Umbilical cord (tissue), 2 donors: ENCODE measurements around the gene CCN2. TPM values are rescaled to one million over a fixed set of nuclear protein-coding genes. Genes with fewer than 3 reads are reported as not detected.
A peak's percentile ranks its signal among the peaks of the same experiment; 100 is the strongest.

Experiments used
- DNase-seq: peaks from one replicate; pipeline ENCODE4 v3.0.0-alpha.2; 2015; ENCODE audit warnings: low spot score
- total RNA-seq: library from RNA; depleted of rRNA; stranded (reverse); fragments of >200 nt; gene quantifications from one replicate; pipeline ENCODE4 v1.2.3, GENCODE V29; 2014; ENCODE audit warnings: low replicate concordance; ENCODE audit not compliant: insufficient read depth

CCN2 gene
- 376 TPM for total RNA-seq

- DNase-seq: peak; percentile 87
Observed at GRCh38 chr6:131950767-131951575, at the start of gene CCN2. Gene CCN2 (minus strand): TSS chr6:131951372. CDS start chr6:131951172, 200 bp downstream.

GRCh38 chr6:132000296-132000695 lies 49.1 kb upstream of the CCN2 start:
- no peak for DNase-seq

- no peak for DNase-seq
Observed at GRCh38 chr6:131999545-132000146, 48.5 kb upstream of the CCN2 start.

- peak; percentile 36 for DNase-seq
Observed at GRCh38 chr6:131998255-131998982, 47.2 kb upstream of the CCN2 start.

- no peak for DNase-seq
Observed at GRCh38 chr6:131997429-131998153, 46.4 kb upstream of the CCN2 start.

GRCh38 chr6:131995917-131996316 lies 44.7 kb upstream of the CCN2 start:
- peak; percentile 91 for DNase-seq

DNA sequence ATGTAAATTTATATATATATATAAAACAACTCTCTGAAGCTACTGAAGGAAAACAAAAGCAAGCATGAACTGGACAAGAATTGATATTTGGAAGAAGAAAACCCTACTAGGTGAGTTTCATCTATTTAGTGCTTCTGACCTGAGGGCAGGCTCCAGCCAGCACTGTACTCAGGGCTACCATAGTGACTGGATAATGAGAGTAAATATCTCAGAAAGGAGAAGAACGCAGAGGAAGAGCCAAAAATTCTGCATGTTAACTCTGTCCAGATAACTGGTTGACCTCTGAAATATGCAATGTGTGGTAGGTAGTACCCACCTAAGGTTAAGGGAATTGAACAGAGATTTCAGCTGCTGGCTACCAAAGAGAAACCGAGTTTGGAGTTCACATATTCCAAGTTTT lies 41.4 kb upstream of the CCN2 start:
- no peak for DNase-seq

- DNase-seq: no peak
Observed at GRCh38 chr6:131989036-131989435, 37.9 kb upstream of the CCN2 start.

- DNase-seq: no peak
Observed at GRCh38 chr6:131982740-131983259, 31.6 kb upstream of the CCN2 start.

DNA sequence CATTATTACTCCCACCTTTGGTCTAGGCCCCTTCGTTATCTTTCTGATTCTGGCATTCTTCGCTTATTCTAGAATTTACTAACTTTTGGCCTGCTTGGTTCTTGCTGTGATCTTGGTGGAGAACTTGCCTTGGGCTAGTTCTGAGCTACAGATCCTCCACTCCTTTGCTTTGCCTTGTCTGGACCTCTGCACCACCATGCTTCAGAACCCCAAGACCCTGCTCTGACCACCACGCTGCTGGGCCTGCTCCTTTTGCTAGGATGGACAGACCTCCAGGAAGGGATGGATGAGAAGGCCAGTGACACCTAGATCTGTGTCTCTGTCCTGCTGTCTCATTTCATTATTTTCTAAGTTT lies 30.4 kb upstream of the CCN2 start:
- DNase-seq: no peak

DNA sequence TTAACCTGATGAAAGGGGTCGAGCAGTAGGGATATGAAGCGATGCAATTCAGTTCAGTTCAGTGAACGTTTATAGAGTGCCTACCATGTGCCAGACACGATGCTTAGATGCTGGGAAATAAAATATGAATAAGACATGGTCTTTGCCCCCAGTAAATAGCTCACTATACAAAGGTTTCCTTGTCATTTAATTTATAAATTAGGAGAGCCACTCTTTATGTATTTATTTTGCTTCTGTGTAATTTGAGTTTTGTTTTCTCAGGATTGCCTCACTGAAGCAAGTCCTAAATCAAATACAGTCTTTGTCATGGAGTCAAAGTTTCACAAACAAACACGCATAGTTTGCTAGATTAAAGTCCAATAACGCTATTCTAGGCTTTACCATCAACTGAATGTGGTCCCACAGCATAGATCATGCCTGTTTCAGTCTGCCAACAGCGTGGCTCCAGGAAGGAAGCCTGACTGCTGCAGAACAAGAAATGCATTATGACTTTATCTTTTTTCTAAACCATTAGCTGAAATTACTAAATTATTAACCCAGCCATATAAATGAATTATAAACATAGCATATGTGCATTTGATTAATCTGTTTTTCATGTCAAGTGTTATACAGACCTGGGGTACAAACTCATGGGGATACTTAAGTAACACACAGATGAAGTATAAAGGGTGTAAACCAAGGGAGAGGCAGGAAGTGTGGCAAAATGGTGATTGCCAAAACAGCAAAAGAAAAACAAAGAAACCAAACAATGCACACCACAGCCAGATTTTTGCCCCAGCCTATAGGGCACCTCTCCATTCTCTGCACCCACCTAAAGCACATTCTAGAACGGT lies 29.8 kb upstream of the CCN2 start:
- no peak for DNase-seq

- DNase-seq: no peak
Observed at GRCh38 chr6:131980338-131980790, 29.2 kb upstream of the CCN2 start.

DNA sequence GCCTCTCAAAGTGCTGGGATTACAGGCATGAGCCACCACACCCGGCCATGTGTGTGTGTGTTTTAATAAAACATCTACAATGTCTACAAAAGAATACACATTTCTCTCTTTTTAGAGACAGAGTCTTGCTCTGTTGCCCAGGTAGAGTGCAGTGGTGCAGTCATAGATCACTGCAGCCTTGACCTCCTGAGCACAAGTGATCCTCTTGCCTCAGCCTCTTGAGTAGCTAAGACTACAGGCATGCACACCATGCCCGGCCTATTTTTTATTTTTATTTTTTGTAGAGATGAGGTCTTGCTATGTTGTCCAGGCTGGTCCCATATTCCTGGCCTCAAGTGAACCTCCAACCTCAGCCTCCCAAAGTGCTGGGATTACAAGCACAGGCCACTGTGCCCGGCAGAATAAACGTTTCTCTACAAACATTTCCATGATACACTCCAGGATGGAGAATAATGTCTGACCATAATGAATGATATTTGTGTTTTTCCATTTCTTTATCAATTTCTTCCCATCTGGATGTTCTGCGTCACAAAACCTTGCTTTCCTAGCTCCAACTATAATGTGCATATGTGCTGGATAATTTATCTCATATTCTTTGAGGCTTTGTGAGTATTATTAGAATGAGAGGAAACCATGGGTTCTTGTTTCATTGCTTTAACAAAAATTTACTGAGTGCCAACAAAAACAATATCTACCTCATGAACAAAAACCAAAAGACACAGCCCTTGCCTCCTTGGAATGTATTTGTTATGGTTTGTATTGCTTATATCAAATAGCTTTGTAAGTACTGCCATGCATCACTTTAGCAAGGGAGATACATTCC lies 28.6 kb upstream of the CCN2 start:
- DNase-seq: no peak

DNA sequence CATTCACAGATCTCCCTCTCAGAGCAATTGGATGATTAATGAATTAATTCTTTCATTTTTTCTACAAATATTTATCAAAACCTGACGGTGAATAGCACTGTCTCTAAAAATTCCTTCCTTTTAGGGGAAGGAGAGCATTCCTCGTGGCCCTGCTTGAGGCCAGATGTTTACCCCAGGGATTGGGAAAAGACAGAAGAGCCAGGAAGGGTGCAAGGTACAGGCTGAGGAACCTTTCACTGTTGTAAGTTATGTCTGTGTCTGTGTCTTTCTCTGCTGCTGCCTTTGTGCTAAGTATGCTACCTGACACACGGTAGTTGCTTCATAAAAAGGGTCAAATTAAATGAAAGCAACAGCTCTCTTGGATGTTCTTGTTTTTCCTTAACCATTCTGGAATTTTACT lies 27.4 kb upstream of the CCN2 start:
- DNase-seq: no peak

- peak; percentile 17 for DNase-seq
Observed at GRCh38 chr6:131976545-131977061, 25.4 kb upstream of the CCN2 start.

DNA sequence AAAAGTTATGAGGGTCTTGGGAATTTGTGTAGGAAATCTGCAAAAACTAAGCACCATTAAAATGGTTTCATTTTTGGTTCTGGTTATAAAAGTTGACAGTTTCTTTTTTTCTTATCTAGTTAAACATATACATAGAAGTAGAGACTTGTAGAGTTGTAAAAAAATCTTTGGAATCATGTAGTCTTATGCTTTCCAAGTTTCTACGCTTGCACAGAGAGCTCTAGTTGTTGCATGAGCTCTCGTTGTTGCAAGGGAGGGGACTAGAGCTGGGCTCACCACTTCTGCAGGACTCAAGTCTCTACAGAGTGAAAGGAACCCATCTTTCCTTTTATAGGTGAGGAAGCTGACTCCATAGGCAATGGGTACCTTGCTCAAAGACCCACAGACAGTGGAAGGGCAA lies 21.6 kb upstream of the CCN2 start:
- DNase-seq: peak; percentile 50

GRCh38 chr6:131970076-131970859 lies 19.1 kb upstream of the CCN2 start:
- DNase-seq: no peak

DNA sequence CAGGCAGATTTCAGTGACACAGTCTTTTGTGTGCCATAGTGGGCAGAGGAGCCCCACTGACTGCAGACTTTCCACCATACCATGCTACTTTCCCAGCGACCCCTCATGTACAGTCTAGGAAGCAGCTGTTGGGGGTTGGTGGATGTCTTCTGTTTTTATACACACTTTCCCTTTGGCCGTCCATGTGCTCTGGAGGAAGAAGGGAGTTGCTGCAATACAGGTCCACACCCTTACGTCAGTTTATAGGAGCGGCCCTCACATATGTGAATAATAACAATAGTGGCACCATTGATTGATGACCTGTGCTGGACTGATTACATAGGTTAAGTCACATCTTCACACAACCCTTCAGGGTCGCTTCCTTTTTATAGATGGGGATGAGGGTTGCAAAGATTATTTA lies 17.5 kb upstream of the CCN2 start:
- no peak for DNase-seq

- DNase-seq: no peak
Observed at GRCh38 chr6:131967948-131968347, 16.8 kb upstream of the CCN2 start.
